IPS DF 19.7 (cell line): Measurements from ENCODE around the gene CEP72.
"Not testable (repeated sequence)": the region's sequence is repeated elsewhere in the genome, so short reads cannot be mapped to it uniquely, and the experiment has no call there.

Experiments used
- DNase-seq: peaks from one replicate; pipeline ENCODE4 v3.0.0-alpha.2; 2013; ENCODE audit warnings: low read depth, low spot score

The CEP72 gene, protein sequence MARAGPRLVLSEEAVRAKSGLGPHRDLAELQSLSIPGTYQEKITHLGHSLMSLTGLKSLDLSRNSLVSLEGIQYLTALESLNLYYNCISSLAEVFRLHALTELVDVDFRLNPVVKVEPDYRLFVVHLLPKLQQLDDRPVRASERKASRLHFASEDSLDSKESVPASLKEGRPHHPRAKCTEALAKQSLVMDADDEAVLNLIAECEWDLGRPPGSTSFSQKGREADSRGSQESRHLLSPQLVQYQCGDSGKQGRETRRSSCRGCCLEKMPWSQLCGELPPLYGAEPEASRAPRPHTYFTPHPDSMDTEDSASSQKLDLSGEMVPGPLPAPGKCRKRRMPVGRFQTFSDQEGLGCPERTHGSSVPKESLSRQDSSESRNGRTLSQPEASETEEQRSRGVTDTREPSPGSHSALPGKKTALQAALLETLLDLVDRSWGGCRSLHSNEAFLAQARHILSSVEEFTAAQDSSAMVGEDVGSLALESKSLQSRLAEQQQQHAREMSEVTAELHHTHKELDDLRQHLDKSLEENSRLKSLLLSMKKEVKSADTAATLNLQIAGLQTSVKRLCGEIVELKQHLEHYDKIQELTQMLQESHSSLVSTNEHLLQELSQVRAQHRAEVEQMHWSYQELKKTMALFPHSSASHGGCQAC

DNA sequence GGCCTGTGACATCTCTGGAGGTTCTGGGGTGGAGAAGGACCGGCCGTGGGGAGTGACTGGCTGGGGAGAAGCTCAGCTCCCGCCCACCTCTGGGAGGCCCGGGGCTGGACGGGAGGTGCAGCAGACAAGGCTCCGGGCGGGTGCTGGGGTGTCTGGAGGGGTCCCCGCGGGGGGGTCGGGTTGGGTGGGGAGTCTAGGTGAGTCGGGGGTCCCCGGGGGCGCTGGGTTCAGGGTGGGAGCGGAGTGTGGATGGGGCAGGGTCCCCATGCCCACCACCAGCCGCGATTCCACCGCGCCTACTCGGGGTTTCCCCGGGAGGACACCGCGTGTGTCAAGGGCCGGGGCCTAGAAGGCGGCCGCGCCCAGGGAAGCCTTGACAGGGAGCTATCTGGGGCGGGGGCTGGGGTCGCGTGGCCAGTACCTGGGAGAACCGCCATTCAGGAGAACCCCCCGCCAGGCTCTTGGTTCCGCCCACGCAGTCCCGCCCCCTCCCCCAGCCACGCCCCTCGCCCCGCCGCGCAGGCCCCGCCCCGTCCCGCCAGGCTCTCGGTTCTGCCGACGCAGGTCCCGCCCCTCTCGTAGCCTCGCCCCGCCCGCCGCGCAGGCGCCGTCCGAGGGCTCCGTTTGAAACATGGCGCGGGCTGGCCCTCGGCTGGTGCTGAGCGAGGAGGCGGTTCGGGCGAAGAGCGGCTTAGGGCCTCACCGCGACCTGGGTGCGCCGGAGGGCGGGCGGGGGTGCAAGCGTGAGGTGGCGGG, at the start of gene CEP72:
CEP72 (plus strand) TSS at position 610 of the 756 bp plus-strand sequence; CDS start at position 632, 22 bp downstream.
- DNase-seq = no peak

DNA sequence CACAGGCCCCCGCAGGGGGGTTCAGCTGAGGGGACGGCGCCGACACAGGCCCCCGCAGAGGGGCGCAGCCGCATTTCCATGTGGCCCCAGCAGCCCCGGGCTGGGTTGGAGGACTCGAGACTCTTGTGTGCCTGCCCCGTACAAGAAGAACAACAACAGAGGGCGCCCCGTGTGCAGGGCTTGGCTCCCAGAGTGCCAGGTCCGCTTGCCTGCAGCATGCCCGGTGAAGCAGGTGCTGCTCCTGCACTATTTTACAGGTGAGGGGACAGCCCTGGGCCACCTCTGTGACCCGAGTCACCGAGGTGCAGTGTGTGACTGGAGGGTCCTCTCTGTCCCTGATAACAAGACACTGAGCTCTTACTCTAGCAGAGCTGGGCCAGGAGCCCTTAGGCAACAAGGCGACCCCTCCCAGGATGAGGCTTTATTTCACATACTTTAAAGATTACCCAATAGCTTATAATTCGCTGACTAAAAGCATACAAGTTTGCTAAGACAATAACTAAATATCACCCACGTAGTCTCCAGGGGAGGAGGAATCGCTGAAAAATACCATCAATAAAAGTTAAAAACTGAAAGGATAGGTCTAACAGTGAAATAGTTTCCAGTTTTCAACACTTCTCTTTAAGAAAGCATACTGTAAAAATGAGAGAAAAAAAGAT, 46.2 kb upstream of the CEP72 start:
- no peak for DNase-seq

DNA sequence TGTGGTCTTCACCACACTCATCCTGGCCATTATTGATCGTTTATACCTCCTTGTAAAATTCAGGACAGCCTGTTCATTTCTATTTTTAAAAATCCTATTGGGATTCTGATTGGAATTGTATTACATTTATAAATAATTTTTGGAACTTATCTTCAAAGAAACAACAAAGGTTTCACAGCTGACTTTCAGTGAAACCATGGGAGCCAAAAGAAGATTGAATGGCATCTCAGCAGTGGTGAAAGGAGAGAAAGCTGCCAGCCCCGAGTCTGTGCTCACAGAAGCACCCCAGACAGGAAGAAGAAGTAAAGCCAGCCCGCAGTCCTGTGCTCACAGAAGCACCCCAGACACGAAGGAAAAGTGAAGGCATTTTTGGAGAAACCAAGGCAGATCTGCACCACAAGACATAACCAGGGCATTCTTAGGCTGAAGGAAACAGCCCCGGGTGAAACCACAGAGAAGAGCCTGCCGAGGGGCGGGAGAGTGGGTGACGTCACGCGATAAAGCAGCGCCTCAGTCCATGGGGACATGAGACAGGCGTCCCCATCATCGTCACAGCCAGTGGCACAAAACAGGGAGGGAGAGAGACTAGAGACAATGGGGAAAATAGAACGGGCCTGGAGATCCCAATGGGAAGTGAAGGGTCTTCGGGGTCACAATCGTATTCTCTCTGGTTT, 45.4 kb upstream of the CEP72 start:
- DNase-seq = no peak

DNA sequence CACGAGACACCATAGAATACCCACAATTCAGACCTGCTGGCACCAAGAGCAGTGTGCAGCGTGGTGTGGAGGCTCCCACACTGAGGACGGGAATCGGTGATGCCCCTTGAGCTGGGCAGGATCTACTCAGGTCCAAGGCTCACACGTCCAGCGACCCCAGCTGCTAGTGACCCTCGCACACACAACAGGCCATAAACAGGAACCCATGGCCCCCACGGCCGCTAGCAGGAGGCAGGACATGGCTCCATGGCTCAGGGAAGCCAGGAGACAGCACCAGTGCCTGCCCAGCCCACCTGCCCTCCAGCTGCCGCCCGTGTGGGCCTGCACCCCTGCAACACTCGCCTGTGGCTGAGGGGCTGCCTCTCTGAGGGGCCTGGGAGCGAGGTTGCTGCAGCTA, 44.5 kb upstream of the CEP72 start:
- DNase-seq = no peak

DNA sequence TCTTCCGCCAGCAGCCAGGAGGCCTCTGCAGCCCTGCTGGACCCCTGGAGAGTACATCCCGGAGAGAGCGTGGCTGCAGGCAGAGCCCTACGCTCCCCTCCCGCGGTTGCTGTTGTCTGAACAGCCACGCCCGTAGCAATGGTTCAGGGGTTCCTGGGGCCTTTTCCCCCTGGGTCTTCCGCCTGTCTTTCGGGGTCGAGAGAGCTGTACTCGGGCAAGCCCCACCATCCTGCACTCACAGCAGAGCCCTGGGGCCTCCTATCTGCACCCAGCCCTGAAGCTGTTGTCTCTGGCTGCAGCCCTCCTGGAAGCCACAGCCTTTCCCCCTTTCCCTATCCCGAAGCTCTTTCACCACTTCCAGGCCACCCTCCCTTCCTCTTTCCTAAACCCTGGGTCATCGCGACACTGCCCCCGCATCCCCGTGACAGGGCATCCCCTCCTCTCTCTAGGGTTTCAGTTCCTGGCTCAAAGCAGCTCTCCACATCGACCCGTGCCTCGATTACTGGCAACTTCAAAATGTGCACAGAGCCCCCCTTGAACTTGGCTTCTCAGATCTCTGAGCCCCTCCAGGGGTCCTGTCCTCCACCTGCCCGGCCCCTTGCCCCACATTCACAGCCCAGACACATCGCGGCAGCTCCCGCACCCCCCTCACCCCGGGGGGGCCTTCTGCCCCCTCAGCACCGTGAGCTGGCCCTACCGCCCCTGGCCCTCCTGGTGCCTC, 43.9 kb upstream of the CEP72 start:
- DNase-seq = no peak

GRCh38 chr5:568809-569208, 43.3 kb upstream of the CEP72 start:
- DNase-seq = no peak

DNA sequence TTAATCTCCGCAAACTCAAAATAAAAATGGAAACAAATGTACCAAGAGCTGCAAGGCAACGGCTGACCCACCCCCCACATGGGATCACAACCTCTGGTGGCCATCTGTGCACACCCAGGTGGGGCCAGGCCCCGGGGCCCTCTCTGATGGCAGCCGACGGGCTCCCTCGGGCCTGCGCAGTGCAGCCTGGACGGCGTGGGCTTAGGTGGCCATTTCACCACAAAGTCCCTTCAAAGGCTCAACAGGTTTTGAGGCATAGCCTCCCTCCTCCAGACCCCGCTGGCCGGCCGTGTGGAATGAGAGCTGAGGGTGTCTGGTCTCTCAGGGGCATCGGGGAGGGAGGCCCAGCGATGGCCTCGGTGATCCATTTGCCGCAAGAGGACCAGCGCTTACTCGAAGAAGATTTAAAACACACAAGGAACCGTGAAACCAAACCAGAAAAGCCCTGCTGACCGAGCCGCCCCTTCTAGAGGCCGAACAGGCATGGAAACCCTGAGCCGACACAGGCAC, 42.7 kb upstream of the CEP72 start:
- DNase-seq = no peak

- DNase-seq = no peak
Measured at GRCh38 chr5:569868-570361, 42.2 kb upstream of the CEP72 start.

GRCh38 chr5:570446-570845, 41.7 kb upstream of the CEP72 start:
- DNase-seq = no peak

DNA sequence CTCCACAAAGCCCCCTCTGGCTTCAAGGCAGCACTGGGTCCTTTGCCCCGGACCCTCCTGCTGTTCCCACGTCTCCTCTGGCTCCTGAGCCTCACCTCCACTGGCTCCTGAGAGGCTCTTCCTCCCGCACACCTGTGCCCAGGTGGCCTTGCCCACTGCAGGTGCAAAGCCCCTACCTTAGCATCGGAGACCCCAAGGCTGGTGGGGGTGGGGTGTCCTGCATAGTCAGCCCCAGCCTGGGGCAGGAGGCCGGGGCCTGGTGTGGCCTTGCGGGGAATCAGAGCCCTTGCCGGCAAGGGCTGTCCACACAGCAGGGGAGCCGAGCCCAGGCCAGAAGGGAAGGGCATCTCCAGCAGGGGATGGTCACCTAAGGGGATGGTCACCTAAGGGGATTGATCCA, 41.3 kb upstream of the CEP72 start:
- no peak for DNase-seq

- DNase-seq = no peak
Measured at GRCh38 chr5:571791-572190, 40.3 kb upstream of the CEP72 start.

- DNase-seq = no peak
Measured at GRCh38 chr5:572398-573019, 39.6 kb upstream of the CEP72 start.

GRCh38 chr5:573206-573605, 38.9 kb upstream of the CEP72 start:
- no peak for DNase-seq

DNA sequence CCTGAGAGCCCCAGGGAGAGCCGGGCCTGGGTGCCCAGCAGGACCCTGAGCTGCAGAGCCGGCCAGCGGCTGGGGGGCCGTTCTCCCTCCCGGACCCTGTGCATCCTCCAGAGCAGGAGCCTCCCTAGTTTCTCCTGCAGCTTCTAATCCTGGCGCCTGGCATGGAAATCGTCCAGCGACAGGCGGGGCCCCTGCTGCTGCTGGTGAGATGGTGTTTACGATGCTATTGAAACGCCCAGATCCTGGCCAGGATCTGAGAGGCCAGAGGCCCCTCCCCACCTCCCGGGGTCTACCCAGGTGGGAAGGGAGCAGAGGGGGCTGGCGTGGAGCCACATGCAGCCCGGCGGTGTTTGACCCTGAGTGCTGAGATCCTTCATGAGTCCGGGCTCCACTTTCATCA, 38.2 kb upstream of the CEP72 start:
- no peak for DNase-seq

DNA sequence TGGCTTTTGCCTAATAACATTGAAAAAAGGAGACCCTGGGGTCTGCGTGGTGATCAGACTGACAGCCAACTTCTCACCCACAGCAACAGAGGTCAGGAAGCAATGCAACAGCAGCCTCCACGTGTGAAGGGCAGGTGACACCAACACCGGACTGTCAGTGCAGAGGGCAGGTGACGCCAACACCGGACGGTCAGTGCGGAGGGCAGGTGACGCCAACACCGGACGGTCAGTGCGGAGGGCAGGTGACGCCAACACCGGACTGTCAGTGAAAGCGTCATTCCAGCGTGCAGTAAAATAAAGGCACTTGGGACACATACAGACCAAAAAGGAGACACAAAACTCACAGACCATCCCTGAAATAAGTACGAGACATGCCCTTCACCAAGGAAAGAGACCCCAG, 37.2 kb upstream of the CEP72 start:
- no peak for DNase-seq

DNA sequence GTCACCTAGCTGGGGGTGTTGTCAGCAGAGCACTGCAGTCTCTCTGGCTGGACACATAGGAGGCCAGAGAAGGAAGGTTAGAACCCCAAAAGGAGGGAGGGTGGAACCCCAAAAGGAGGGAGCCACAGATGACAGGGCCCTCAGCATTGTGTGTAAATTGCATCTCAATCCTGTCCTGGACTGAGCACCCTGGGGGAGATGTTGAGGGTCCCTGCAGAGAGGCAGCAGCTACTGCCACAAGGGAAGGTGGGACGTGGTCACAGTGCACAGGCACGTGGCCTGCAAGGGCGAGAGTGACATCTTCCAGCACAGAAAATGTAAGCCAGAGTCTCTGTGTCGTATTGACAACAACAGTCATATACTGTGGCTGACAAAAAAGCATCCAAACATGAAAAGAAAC, 36.5 kb upstream of the CEP72 start:
- no peak for DNase-seq

DNA sequence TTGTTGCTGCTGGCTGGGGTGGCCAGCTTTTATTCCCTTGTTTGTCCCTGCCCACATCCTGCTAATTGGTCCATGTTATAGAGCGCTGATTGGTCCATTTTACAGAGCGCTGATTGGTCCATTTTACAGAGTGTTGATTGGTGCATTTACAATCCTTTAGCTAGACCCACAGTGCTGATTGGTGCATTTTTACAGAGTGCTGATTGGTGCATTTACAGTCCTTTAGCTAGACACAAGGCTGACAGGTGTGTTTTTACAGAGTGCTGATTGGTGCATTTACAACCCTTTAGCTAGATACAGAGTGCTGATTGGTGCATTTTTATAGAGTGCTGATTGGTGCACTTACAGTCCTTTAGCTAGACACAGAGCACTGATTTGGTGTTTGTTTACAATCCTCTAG, 34.9 kb upstream of the CEP72 start:
- not testable (repeated sequence) for DNase-seq

- DNase-seq = no peak
Measured at GRCh38 chr5:577800-578199, 34.3 kb upstream of the CEP72 start.

- DNase-seq = no peak
Measured at GRCh38 chr5:579211-579610, 32.9 kb upstream of the CEP72 start.
